Thyroid gland (tissue), 4 donors: ENCODE data around the gene GAB1.

Experiments used
- CTCF ChIP-seq, 6 experiments: fragments of 200-600 bp in 3 of 6; fragments of 450-650 bp in 3 of 6; sonication (generic) in 3 of 6; IDR thresholded peaks; one replicate each; pipeline ENCODE4 v1.5.1; 2016 to 2019; ENCODE audit warnings: antibody characterized with exemption in 6 of 6, mild to moderate bottlenecking in 2 of 6, inconsistent platforms in 1 of 6, moderate library complexity in 1 of 6
- POLR2A ChIP-seq, 2 donors: fragments of 450-650 bp; IDR thresholded peaks; one replicate each; pipeline ENCODE4 v1.6.1; 2017; ENCODE audit warnings: antibody characterized with exemption in 2 of 2, mild to moderate bottlenecking in 2 of 2, moderate library complexity in 1 of 2

DNA sequence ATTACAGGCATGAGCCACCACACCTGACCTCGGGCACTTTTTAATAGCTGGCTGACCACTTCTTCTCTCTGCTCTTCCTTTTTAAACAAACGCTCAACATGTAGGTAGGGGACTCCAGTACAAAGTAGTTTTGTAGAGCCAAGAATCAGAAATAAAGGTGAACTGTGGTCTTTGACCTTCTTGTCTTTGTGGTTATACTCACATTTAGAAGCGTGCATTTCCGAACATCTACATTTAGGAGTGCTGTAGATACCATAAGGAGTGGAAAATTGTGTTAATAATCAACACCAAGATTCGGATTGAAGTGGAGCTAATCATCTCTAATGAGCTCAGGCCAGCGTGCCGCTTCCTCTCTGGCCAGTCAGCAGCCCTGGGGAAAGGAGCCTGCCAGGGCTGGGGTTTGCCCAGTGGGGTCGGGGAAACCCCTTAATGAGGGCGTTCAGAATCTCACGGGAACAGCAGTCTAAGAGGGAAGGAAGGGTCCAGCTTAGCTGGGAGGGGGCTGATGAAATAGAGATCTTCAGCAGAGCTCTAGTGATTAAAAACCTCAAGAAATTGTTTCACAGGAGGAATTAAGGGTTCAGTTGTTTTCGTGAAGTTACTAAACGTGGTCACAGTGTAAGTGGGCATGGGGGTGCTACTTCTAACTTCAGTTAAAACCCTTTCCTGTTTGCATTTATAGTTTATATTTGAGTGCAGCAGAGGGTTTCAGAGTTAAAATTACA lies 81.2 kb downstream of the GAB1 start:
- TF ChIP-seq CTCF (IDR thresholded peaks at IDR 0.05) (no peak), POLR2A (IDR thresholded peaks at IDR 0.05) (no peak)
